ENCODE data around the gene GRM5.

- TF ChIP-seq CTCF (IDR thresholded peaks at IDR 0.05) (no peak), POLR2A (IDR thresholded peaks at IDR 0.05) (no peak)
Measured at GRCh38 chr11:88739524-88739923, 326.3 kb downstream of the GRM5 start.
